Endothelial cell of umbilical vein (primary cell): ENCODE measurements around the gene EME2. TPM values are rescaled to one million over a fixed set of nuclear protein-coding genes. Genes with fewer than 3 reads are reported as not detected.

Source experiments
- BruUV-seq: library from RNA; stranded (reverse); fragments of 400-500 nt; replicated peaks from 2 replicates; lab custom pipeline; 2021; lab: Mats Ljungman, UMichigan
- CTCF ChIA-PET: fragments of 300-600, 350-600 bp; sonication (Branson Sonifier 250); formaldehyde crosslinking; loops from one replicate; lab custom pipeline; 2021; ENCODE audit warnings: antibody characterized with exemption, inconsistent platforms; lab: Charles Lee
- POLR2A ChIA-PET: fragments of 300-600, 350-600 bp; sonication (Branson Sonifier 250); formaldehyde crosslinking; loops from one replicate; lab custom pipeline; 2021; ENCODE audit warnings: antibody characterized with exemption, inconsistent platforms; lab: Charles Lee
- DNase-seq: peaks from one replicate; pipeline ENCODE4 v3.0.0-alpha.2; 2011; ENCODE audit warnings: low read depth, low spot score
- FAIRE-seq: peaks from 2 replicates; lab custom pipeline; 2011; peaks lifted over from hg19 to GRCh38; lab: Jason Lieb, UNC
- H2AFZ ChIP-seq: 2 replicates; pipeline ENCODE4 v1.6.0; 2012; ENCODE audit warnings: low read depth, low read length, control low read depth, inconsistent platforms
- H3K27ac ChIP-seq: 2 replicates; pipeline ENCODE4 v1.5.1; 2011; ENCODE audit warnings: low read depth, mild to moderate bottlenecking, control low read depth, low read length, moderate library complexity; ENCODE audit not compliant: insufficient read depth
- H3K27me3 ChIP-seq, 2 experiments: 2 replicates each; pipeline versions ENCODE4 v1.6.0 to v1.6.1; 2011; ENCODE audit warnings: low read length in 2 of 2, mixed read lengths in 1 of 2; ENCODE audit not compliant: control insufficient read depth in 2 of 2, insufficient read depth in 2 of 2
- H3K36me3 ChIP-seq, 2 experiments: 2 replicates in 1 of 2; 3 replicates in 1 of 2; pipeline ENCODE4 v1.5.1; 2011; ENCODE audit warnings: low read length in 2 of 2, mild to moderate bottlenecking in 1 of 2, moderate library complexity in 1 of 2; ENCODE audit not compliant: control insufficient read depth in 2 of 2, insufficient read depth in 2 of 2; ENCODE audit errors: extremely low read depth in 1 of 2
- H3K4me1 ChIP-seq: 3 replicates; pipeline ENCODE4 v1.5.1; 2011; ENCODE audit warnings: mild to moderate bottlenecking, low read length; ENCODE audit not compliant: control insufficient read depth, insufficient read depth; ENCODE audit errors: extremely low read depth
- H3K4me2 ChIP-seq: 2 replicates; pipeline ENCODE4 v1.6.1; 2011; ENCODE audit warnings: low read length, control low read depth, mixed read lengths; ENCODE audit not compliant: insufficient read depth
- H3K4me3 ChIP-seq, 3 experiments: fragments of 200-600 bp in 1 of 3; sonication (generic), shearing (Covaris generic) in 1 of 3; replicated peaks in 1 of 3; 2 replicates each; pipeline ENCODE4 v1.5.1; 2011 to 2016; ENCODE audit warnings: control low read depth in 3 of 3, low read length in 3 of 3, mild to moderate bottlenecking in 2 of 3, inconsistent platforms in 1 of 3, low read depth in 1 of 3, moderate library complexity in 1 of 3; ENCODE audit not compliant: insufficient read depth in 1 of 3
- H3K79me2 ChIP-seq: 2 replicates; pipeline ENCODE4 v1.6.0; 2012; ENCODE audit warnings: low read length, inconsistent platforms; ENCODE audit not compliant: control insufficient read depth, insufficient read depth
- H3K9ac ChIP-seq: replicated peaks from 2 replicates; pipeline ENCODE3; 2011; ENCODE audit warnings: low read length, control low read depth; ENCODE audit not compliant: insufficient read depth; ENCODE audit errors: extremely low read depth
- H3K9me1 ChIP-seq: replicated peaks from 3 replicates; pipeline ENCODE4 v1.6.0; 2011; ENCODE audit warnings: mild to moderate bottlenecking, low read length; ENCODE audit not compliant: control insufficient read depth, insufficient read depth; ENCODE audit errors: extremely low read depth
- H3K9me3 ChIP-seq: replicated peaks from 2 replicates; pipeline ENCODE4 v1.5.1; 2012; ENCODE audit warnings: low read length, inconsistent platforms; ENCODE audit not compliant: control insufficient read depth, insufficient read depth
- H4K20me1 ChIP-seq: replicated peaks from 2 replicates; pipeline ENCODE3; 2011; ENCODE audit warnings: mild to moderate bottlenecking, low read length; ENCODE audit not compliant: control insufficient read depth, insufficient read depth; ENCODE audit errors: extremely low read depth
- CTCF ChIP-seq, 2 donors: IDR thresholded peaks; 1 replicate in 1 of 2; 2 replicates in 1 of 2; pipeline ENCODE4 v1.5.1; 2011; ENCODE audit warnings: low read length in 2 of 2, mild to moderate bottlenecking in 2 of 2, moderate library complexity in 2 of 2, control low read depth in 1 of 2, inconsistent platforms in 1 of 2, low read depth in 1 of 2; ENCODE audit not compliant: insufficient read depth in 1 of 2; ENCODE audit errors: extremely low read depth in 1 of 2
- EZH2 ChIP-seq: IDR thresholded peaks from 2 replicates; pipeline ENCODE4 v1.6.1; 2012; ENCODE audit warnings: borderline replicate concordance, low read depth, mild to moderate bottlenecking, moderate library complexity, low read length, inconsistent platforms; ENCODE audit not compliant: severe bottlenecking
- FOS ChIP-seq: IDR thresholded peaks from 2 replicates; pipeline ENCODE4 v1.6.1; 2011; ENCODE audit warnings: mild to moderate bottlenecking, low read length, moderate library complexity, borderline replicate concordance; ENCODE audit not compliant: insufficient read depth
- GATA2 ChIP-seq: IDR thresholded peaks from 2 replicates; pipeline ENCODE4 v1.7.0; 2011; ENCODE audit warnings: low read depth, mild to moderate bottlenecking, moderate library complexity, mixed read lengths, low read length; ENCODE audit not compliant: insufficient read length, insufficient read depth
- JUN ChIP-seq: IDR thresholded peaks from 2 replicates; pipeline ENCODE4 v1.6.1; 2011; ENCODE audit warnings: borderline replicate concordance, low read depth; ENCODE audit not compliant: insufficient read length, insufficient read depth
- MAX ChIP-seq: IDR thresholded peaks from 2 replicates; pipeline ENCODE4 v1.6.1; 2011; ENCODE audit not compliant: insufficient read depth, insufficient read length
- MYC ChIP-seq: IDR thresholded peaks from one replicate; pipeline ENCODE4 v1.6.1; 2011; ENCODE audit warnings: mild to moderate bottlenecking, low read depth, low read length
- POLR2A ChIP-seq: IDR thresholded peaks from 2 replicates; pipeline ENCODE4 v1.6.1; 2012; ENCODE audit warnings: low read depth, mild to moderate bottlenecking, control low read depth, low read length
- POLR2AphosphoS5 ChIP-seq: IDR thresholded peaks from 2 replicates; pipeline ENCODE4 v1.6.1; 2012; ENCODE audit warnings: low read depth, mild to moderate bottlenecking, control low read depth, low read length, moderate library complexity; ENCODE audit not compliant: insufficient read depth
- dilution Hi-C: fragments of 300-500 bp; cut with MboI; formaldehyde crosslinking; loops from one replicate; pipeline ENCODE4 v1.15.0; 2019; ENCODE audit warnings: low sequenced_read_pairs; ENCODE audit not compliant: extremely low pct_ligation_motif_present
- intact Hi-C: fragments of 100-400 bp; cut with micrococcal nuclease; formaldehyde crosslinking; loops from one replicate; pipeline ENCODE4 v1.10.0; 2022
- polyA plus RNA-seq, 4 experiments: library from polyadenylated mRNA; depleted of rRNA in 3 of 4; stranded (reverse) in 3 of 4; unstranded in 1 of 4; fragments of >200 nt; gene quantifications; 2 replicates each; pipeline versions ENCODE4 v1.2.1 to v1.2.3, GENCODE V29; 2011 to 2012; ENCODE audit warnings: missing spikeins in 1 of 4
- total RNA-seq: library from RNA; stranded (reverse); gene quantifications from 2 replicates; pipeline ENCODE4 v1.2.3, GENCODE V29; 2021

EME2 gene
- total and polyA plus RNA-seq, 2 donors (not counting 3 experiments of a cell fraction or from before 2014, with no cell fraction given) = 9.7 to 21.4 TPM

- FAIRE-seq (no peak), DNase-seq (no peak)
- intact Hi-C loops = no loop called here
- dilution Hi-C loops = no loop called here
- Histone ChIP-seq H3K4me2 (no peak overlapping the region), H3K9ac (no peak overlapping the region), H2AFZ (no peak overlapping the region), H3K4me1 (peaks cover 11% of the 10 kb centered on the region), H4K20me1 (no peaks in the 10 kb centered on the region), H3K27ac (no peak overlapping the region), H3K9me1 (no peaks in the 10 kb centered on the region), H3K36me3 (peaks cover 3 to 40% of the 10 kb centered on the region in 2 experiments), H3K9me3 (no peaks in the 10 kb centered on the region), H3K4me3 (no peak overlapping the region), H3K79me2 (peaks cover 6% of the 10 kb centered on the region), H3K27me3 (no peaks in the 10 kb centered on the region)
- POLR2A ChIA-PET = no interaction called here
- BruUV-seq = no TSS peak
- CTCF ChIA-PET = interaction anchor here (1.3 kb wide), 1 partner anchor 62 kb away, joined by 3 read pairs; the partner anchor contains the start of gene MAPK8IP3
- no peak for TF ChIP-seq CTCF (IDR thresholded peaks at IDR 0.05; ENCODE audit: extremely low read depth in 1 of 2, insufficient read depth in 1 of 2, low read depth in 1 of 2, low read length in 2 of 2)
- TF ChIP-seq GATA2 = no peak
- no peak for TF ChIP-seq POLR2AphosphoS5
- no peak for TF ChIP-seq MYC
- TF ChIP-seq POLR2A = no peak
- no peak for TF ChIP-seq JUN
- TF ChIP-seq EZH2 = no peak
- no peak for TF ChIP-seq MAX
- no peak for TF ChIP-seq FOS
Measured at GRCh38 chr16:1768061-1768766, 4.4 kb upstream of the EME2 start.
